WTC11 (cell line): Measurements from ENCODE around the gene DLL1. TPM values are rescaled to one million over a fixed set of nuclear protein-coding genes. Genes with fewer than 3 reads are reported as not detected.

Experiments used
- ATAC-seq: fragments of 200-7000 bp; cut with Tn5 transposase; 2 replicates; pipeline ENCODE4 v1.10.0; 2021; ENCODE audit warnings: mild to moderate bottlenecking, moderate library complexity
- CTCF ChIA-PET: fragments of 300-600 bp; sonication (Branson Sonifier 250); formaldehyde crosslinking; loops from one replicate; lab custom pipeline; 2021; ENCODE audit warnings: antibody characterized with exemption; lab: Charles Lee
- POLR2A ChIA-PET: fragments of 350-600 bp; sonication (Branson Sonifier 250); formaldehyde crosslinking; loops from one replicate; lab custom pipeline; 2021; ENCODE audit warnings: antibody characterized with exemption; lab: Charles Lee
- DNase-seq: peaks from one replicate; pipeline ENCODE4 v3.0.0; 2021; ENCODE audit warnings: low spot score
- H3K27ac Mint-ChIP-seq: 2 replicates; pipeline ENCODE4 v1.8.0; 2021; ENCODE audit warnings: mixed read lengths
- H3K27me3 Mint-ChIP-seq: 2 replicates; pipeline ENCODE4 v1.8.0; 2021; ENCODE audit warnings: low read depth, mild to moderate bottlenecking, moderate library complexity, mixed read lengths
- H3K36me3 Mint-ChIP-seq: 2 replicates; pipeline ENCODE4 v1.8.0; 2021; ENCODE audit warnings: mixed read lengths
- H3K4me1 Mint-ChIP-seq: 2 replicates; pipeline ENCODE4 v1.8.0; 2022; ENCODE audit warnings: mixed read lengths
- H3K4me3 Mint-ChIP-seq: 2 replicates; pipeline ENCODE4 v1.8.0; 2021; ENCODE audit warnings: mild to moderate bottlenecking, moderate library complexity, mixed read lengths
- H3K9me3 Mint-ChIP-seq: 2 replicates; pipeline ENCODE4 v1.8.0; 2021; ENCODE audit warnings: mixed read lengths
- ATF1 ChIP-seq: sonication (generic); formaldehyde crosslinking; IDR thresholded peaks from 2 replicates; pipeline ENCODE4 v1.8.1; 2023; ENCODE audit warnings: mild to moderate bottlenecking, moderate library complexity, missing genetic modification reagents
- CREB1 ChIP-seq: sonication (generic); formaldehyde crosslinking; IDR thresholded peaks from 2 replicates; pipeline ENCODE4 v1.8.0; 2023; ENCODE audit warnings: mild to moderate bottlenecking, missing genetic modification reagents
- EMX1 ChIP-seq: fragments of 250-450 bp; sonication (Bioruptor Pico); IDR thresholded peaks from 2 replicates; pipeline ENCODE4 v1.8.0; 2021; ENCODE audit warnings: mild to moderate bottlenecking
- ETV6 ChIP-seq: sonication (generic); formaldehyde crosslinking; IDR thresholded peaks from 2 replicates; pipeline ENCODE4 v1.8.1; 2022; ENCODE audit warnings: mild to moderate bottlenecking, missing genetic modification reagents
- FOXJ3 ChIP-seq: sonication (generic); formaldehyde crosslinking; IDR thresholded peaks from 2 replicates; pipeline ENCODE4 v1.9.0; 2021; ENCODE audit warnings: missing genetic modification reagents, mild to moderate bottlenecking, borderline replicate concordance
- FOXK1 ChIP-seq: sonication (generic); formaldehyde crosslinking; IDR thresholded peaks from 2 replicates; pipeline ENCODE4 v1.8.0; 2022; ENCODE audit warnings: mild to moderate bottlenecking, moderate library complexity, missing genetic modification reagents
- GABPB1 ChIP-seq: sonication (generic); formaldehyde crosslinking; IDR thresholded peaks from 2 replicates; pipeline ENCODE4 v1.8.1; 2023; ENCODE audit warnings: mild to moderate bottlenecking, missing genetic modification reagents
- HMGA2 ChIP-seq: fragments of 250-450 bp; sonication (Bioruptor Pico); IDR thresholded peaks from 2 replicates; pipeline ENCODE4 v1.4.0; 2021; ENCODE audit warnings: mild to moderate bottlenecking, moderate library complexity
- IRF2 ChIP-seq: sonication (generic); formaldehyde crosslinking; IDR thresholded peaks from 2 replicates; pipeline ENCODE4 v1.8.0; 2022; ENCODE audit warnings: low read depth, missing genetic modification reagents, borderline replicate concordance
- KAT7 ChIP-seq: sonication (generic); formaldehyde crosslinking; IDR thresholded peaks from 2 replicates; pipeline ENCODE4 v1.8.1; 2023; ENCODE audit warnings: missing genetic modification reagents, mild to moderate bottlenecking, borderline replicate concordance
- MXD4 ChIP-seq: fragments of 250-450 bp; sonication (Bioruptor Pico); IDR thresholded peaks from 2 replicates; pipeline ENCODE4 v1.8.0; 2021; ENCODE audit warnings: mild to moderate bottlenecking, moderate library complexity, borderline replicate concordance
- NFE2L1 ChIP-seq: sonication (generic); formaldehyde crosslinking; IDR thresholded peaks from 2 replicates; pipeline ENCODE4 v1.8.1; 2023; ENCODE audit warnings: missing genetic modification reagents
- NR3C1 ChIP-seq: sonication (generic); formaldehyde crosslinking; conservative IDR thresholded peaks from 2 replicates; pipeline ENCODE4 v1.8.1; 2023; ENCODE audit warnings: low read depth, mild to moderate bottlenecking, missing genetic modification reagents
- PRRX2 ChIP-seq: fragments of 250-450 bp; sonication (Bioruptor Pico); IDR thresholded peaks from 2 replicates; pipeline ENCODE4 v1.8.0; 2021; ENCODE audit warnings: mild to moderate bottlenecking
- RORB ChIP-seq: fragments of 250-450 bp; sonication (Bioruptor Pico); IDR thresholded peaks from 2 replicates; pipeline ENCODE4 v1.9.0; 2021; ENCODE audit warnings: mild to moderate bottlenecking
- SMAD3 ChIP-seq: sonication (generic); formaldehyde crosslinking; IDR thresholded peaks from 2 replicates; pipeline ENCODE4 v1.8.0; 2022; ENCODE audit warnings: missing genetic modification reagents, mild to moderate bottlenecking, borderline replicate concordance
- TEAD1 ChIP-seq: sonication (generic); formaldehyde crosslinking; IDR thresholded peaks from 2 replicates; pipeline ENCODE4 v1.8.0; 2022; ENCODE audit warnings: mild to moderate bottlenecking, missing genetic modification reagents
- TEAD4 ChIP-seq: sonication (generic); formaldehyde crosslinking; IDR thresholded peaks from 2 replicates; pipeline ENCODE4 v1.8.0; 2022; ENCODE audit warnings: mild to moderate bottlenecking, missing genetic modification reagents
- ZNF263 ChIP-seq: sonication (generic); formaldehyde crosslinking; IDR thresholded peaks from 2 replicates; pipeline ENCODE4 v1.8.1; 2022; ENCODE audit warnings: low read depth, mild to moderate bottlenecking, moderate library complexity, missing genetic modification reagents
- ZNF317 ChIP-seq: sonication (generic); formaldehyde crosslinking; IDR thresholded peaks from 2 replicates; pipeline ENCODE4 v1.8.1; 2023; ENCODE audit warnings: low read depth, mild to moderate bottlenecking, moderate library complexity, missing genetic modification reagents, borderline replicate concordance
- ZNF671 ChIP-seq: fragments of 250-450 bp; sonication (Bioruptor Pico); IDR thresholded peaks from 2 replicates; pipeline ENCODE4 v1.8.0; 2021; ENCODE audit warnings: mild to moderate bottlenecking
- total RNA-seq: library from RNA; stranded (reverse); gene quantifications from 3 replicates; pipeline ENCODE4 v1.2.3, GENCODE V29; 2021
- TF ChIP-seq, protein P1 (sequence below): sonication (generic); formaldehyde crosslinking; IDR thresholded peaks from 2 replicates; pipeline ENCODE4 v1.8.1; 2023; ENCODE audit warnings: mild to moderate bottlenecking, missing genetic modification reagents, borderline replicate concordance
- TF ChIP-seq, protein P2 (sequence below): fragments of 250-450 bp; sonication (Bioruptor Pico); IDR thresholded peaks from 2 replicates; pipeline ENCODE4 v2.1.2; 2022; ENCODE audit warnings: mild to moderate bottlenecking, moderate library complexity
- TF ChIP-seq, protein P3 (sequence below): sonication (generic); formaldehyde crosslinking; conservative IDR thresholded peaks from 2 replicates; pipeline ENCODE4 v1.8.1; 2022; ENCODE audit warnings: mild to moderate bottlenecking, missing genetic modification reagents
- TF ChIP-seq, protein P4 (sequence below): sonication (generic); formaldehyde crosslinking; IDR thresholded peaks from 2 replicates; pipeline ENCODE4 v1.8.1; 2023; ENCODE audit warnings: mild to moderate bottlenecking, missing genetic modification reagents
- TF ChIP-seq, protein P5 (sequence below): sonication (generic); formaldehyde crosslinking; IDR thresholded peaks from 2 replicates; pipeline ENCODE4 v1.8.1; 2022; ENCODE audit warnings: mild to moderate bottlenecking, moderate library complexity, missing genetic modification reagents
- TF ChIP-seq, protein P6 (sequence below): sonication (generic); formaldehyde crosslinking; IDR thresholded peaks from 2 replicates; pipeline ENCODE4 v1.8.0; 2022; ENCODE audit warnings: mild to moderate bottlenecking, missing genetic modification reagents
- TF ChIP-seq, protein P7 (sequence below): sonication (generic); formaldehyde crosslinking; IDR thresholded peaks from 2 replicates; pipeline ENCODE4 v1.8.1; 2023; ENCODE audit warnings: mild to moderate bottlenecking, missing genetic modification reagents, moderate library complexity

Gene DLL1
- total RNA-seq, 1 experiment from 2014 or later, result 25.3 TPM

DNA sequence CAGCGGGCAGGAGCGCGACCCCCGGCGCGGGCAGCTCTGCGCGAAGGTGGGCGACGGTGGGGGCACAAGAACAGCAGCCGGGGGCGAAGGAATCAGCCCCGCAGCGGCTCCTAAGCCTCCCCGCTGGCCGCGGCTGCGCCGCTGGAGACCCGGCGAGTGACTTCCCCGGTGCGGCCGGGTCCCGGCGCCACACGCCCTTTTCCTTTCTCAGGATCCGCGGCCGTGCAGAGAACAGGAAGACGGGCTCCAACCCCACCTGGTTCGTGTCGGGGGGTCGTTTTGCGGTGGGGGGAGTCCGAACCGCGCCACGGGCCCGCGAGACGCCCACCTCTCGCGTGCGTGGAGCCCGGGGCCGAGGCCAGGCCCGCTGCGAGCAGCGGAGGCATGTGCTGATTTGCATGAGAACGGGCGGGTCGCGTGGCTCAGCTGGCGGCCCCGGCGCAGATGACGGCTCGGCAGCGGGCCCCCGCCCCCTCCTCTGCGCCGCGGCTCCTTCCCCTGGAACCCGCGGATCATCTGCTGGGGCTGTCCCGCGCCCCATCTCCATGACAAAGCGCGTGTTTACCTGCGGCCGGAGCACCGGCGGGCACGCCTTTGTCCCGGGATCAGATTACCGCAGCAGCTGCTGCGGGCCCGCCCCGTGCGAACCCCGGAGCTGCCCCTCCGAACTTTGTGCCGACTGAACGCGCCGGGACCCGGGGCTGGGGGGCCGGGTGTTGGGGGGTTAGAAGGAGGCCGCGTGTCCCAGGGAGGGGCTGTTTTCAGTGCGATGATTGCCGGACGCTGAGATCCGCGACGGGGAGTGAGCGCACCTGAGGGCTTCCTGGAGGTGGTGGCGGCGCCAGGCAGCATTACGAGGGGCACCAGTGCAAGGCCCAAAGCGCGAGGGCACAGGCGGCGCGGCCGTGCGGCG, 4.9 kb upstream of the DLL1 start:
- Mint-ChIP-seq H3K4me3 (peak overlapping the region; percentile 62), H3K27me3 (peaks cover 84% of the 10 kb centered on the region), H3K4me1 (peaks cover 47% of the 10 kb centered on the region)
- no peak for TF ChIP-seq MXD4
- TF ChIP-seq, protein P1, sequence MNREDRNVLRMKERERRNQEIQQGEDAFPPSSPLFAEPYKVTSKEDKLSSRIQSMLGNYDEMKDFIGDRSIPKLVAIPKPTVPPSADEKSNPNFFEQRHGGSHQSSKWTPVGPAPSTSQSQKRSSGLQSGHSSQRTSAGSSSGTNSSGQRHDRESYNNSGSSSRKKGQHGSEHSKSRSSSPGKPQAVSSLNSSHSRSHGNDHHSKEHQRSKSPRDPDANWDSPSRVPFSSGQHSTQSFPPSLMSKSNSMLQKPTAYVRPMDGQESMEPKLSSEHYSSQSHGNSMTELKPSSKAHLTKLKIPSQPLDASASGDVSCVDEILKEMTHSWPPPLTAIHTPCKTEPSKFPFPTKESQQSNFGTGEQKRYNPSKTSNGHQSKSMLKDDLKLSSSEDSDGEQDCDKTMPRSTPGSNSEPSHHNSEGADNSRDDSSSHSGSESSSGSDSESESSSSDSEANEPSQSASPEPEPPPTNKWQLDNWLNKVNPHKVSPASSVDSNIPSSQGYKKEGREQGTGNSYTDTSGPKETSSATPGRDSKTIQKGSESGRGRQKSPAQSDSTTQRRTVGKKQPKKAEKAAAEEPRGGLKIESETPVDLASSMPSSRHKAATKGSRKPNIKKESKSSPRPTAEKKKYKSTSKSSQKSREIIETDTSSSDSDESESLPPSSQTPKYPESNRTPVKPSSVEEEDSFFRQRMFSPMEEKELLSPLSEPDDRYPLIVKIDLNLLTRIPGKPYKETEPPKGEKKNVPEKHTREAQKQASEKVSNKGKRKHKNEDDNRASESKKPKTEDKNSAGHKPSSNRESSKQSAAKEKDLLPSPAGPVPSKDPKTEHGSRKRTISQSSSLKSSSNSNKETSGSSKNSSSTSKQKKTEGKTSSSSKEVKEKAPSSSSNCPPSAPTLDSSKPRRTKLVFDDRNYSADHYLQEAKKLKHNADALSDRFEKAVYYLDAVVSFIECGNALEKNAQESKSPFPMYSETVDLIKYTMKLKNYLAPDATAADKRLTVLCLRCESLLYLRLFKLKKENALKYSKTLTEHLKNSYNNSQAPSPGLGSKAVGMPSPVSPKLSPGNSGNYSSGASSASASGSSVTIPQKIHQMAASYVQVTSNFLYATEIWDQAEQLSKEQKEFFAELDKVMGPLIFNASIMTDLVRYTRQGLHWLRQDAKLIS, result no peak
- TF ChIP-seq SMAD3 (CRISPR knock-in tag), result peak; percentile 66; the same call in 1 of the 2 replicates
- no peak for TF ChIP-seq RORB (CRISPR knock-in tag)
- TF ChIP-seq NFE2L1, result peak; percentile 81
- no peak for TF ChIP-seq HMGA2 (CRISPR knock-in tag)
- TF ChIP-seq FOXK1, result peak; percentile 99
- TF ChIP-seq ZNF671, result no peak
- TF ChIP-seq ZNF263 (CRISPR knock-in tag), result peak; percentile 45; the same call in 1 of the 2 replicates
- TF ChIP-seq, protein P2, sequence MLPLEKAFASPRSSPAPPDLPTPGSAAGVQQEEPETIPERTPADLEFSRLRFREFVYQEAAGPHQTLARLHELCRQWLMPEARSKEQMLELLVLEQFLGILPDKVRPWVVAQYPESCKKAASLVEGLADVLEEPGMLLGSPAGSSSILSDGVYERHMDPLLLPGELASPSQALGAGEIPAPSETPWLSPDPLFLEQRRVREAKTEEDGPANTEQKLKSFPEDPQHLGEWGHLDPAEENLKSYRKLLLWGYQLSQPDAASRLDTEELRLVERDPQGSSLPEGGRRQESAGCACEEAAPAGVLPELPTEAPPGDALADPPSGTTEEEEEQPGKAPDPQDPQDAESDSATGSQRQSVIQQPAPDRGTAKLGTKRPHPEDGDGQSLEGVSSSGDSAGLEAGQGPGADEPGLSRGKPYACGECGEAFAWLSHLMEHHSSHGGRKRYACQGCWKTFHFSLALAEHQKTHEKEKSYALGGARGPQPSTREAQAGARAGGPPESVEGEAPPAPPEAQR (CRISPR knock-in tag), result no peak
- TF ChIP-seq, protein P3, sequence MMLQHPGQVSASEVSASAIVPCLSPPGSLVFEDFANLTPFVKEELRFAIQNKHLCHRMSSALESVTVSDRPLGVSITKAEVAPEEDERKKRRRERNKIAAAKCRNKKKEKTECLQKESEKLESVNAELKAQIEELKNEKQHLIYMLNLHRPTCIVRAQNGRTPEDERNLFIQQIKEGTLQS, result no peak
- no peak for TF ChIP-seq NR3C1 (CRISPR knock-in tag)
- TF ChIP-seq FOXJ3 (CRISPR knock-in tag), result 0 out of 2 replicates have a peak, but pooled peaks have one; percentile 54
- no peak; the same call in 1 of the 2 replicates for TF ChIP-seq IRF2
- no peak for TF ChIP-seq KAT7 (CRISPR knock-in tag)
- TF ChIP-seq CREB1 (CRISPR knock-in tag), result no peak; the same call in 1 of the 2 replicates
- no peak for TF ChIP-seq PRRX2
- TF ChIP-seq, protein P4, sequence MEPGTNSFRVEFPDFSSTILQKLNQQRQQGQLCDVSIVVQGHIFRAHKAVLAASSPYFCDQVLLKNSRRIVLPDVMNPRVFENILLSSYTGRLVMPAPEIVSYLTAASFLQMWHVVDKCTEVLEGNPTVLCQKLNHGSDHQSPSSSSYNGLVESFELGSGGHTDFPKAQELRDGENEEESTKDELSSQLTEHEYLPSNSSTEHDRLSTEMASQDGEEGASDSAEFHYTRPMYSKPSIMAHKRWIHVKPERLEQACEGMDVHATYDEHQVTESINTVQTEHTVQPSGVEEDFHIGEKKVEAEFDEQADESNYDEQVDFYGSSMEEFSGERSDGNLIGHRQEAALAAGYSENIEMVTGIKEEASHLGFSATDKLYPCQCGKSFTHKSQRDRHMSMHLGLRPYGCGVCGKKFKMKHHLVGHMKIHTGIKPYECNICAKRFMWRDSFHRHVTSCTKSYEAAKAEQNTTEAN (CRISPR knock-in tag), result 0 out of 2 replicates have a peak, but pooled peaks have one; percentile 72
- TF ChIP-seq, protein P5, sequence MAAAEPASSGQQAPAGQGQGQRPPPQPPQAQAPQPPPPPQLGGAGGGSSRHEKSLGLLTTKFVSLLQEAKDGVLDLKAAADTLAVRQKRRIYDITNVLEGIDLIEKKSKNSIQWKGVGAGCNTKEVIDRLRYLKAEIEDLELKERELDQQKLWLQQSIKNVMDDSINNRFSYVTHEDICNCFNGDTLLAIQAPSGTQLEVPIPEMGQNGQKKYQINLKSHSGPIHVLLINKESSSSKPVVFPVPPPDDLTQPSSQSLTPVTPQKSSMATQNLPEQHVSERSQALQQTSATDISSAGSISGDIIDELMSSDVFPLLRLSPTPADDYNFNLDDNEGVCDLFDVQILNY (CRISPR knock-in tag), result peak; percentile 78
- no peak; the same call in 1 of the 2 replicates for TF ChIP-seq ZNF317 (CRISPR knock-in tag)
- no peak for TF ChIP-seq EMX1 (CRISPR knock-in tag)
- peak; percentile 70; the same call in 1 of the 2 replicates for TF ChIP-seq ETV6 (CRISPR knock-in tag)
- TF ChIP-seq, protein P6, sequence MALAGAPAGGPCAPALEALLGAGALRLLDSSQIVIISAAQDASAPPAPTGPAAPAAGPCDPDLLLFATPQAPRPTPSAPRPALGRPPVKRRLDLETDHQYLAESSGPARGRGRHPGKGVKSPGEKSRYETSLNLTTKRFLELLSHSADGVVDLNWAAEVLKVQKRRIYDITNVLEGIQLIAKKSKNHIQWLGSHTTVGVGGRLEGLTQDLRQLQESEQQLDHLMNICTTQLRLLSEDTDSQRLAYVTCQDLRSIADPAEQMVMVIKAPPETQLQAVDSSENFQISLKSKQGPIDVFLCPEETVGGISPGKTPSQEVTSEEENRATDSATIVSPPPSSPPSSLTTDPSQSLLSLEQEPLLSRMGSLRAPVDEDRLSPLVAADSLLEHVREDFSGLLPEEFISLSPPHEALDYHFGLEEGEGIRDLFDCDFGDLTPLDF (CRISPR knock-in tag), result no peak
- 0 out of 2 replicates have a peak, but pooled peaks have one; percentile 13 for TF ChIP-seq GABPB1 (CRISPR knock-in tag)
- peak; percentile 37; the same call in 1 of the 2 replicates for TF ChIP-seq TEAD4 (CRISPR knock-in tag)
- TF ChIP-seq TEAD1, result peak; percentile 16
- TF ChIP-seq ATF1 (CRISPR knock-in tag), result no peak
- TF ChIP-seq, protein P7, sequence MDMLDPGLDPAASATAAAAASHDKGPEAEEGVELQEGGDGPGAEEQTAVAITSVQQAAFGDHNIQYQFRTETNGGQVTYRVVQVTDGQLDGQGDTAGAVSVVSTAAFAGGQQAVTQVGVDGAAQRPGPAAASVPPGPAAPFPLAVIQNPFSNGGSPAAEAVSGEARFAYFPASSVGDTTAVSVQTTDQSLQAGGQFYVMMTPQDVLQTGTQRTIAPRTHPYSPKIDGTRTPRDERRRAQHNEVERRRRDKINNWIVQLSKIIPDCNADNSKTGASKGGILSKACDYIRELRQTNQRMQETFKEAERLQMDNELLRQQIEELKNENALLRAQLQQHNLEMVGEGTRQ (CRISPR knock-in tag), result peak; percentile 51; the same call in 1 of the 2 replicates

More for the DNA sequence above, 4.9 kb upstream of the DLL1 start:
- POLR2A ChIA-PET, result interaction anchor here (1.0 to 1.3 kb wide), 2 partner anchors 8 to 9 kb away, joined by 3 to 4 read pairs; no protein-coding TSS in a partner anchor
- DNase-seq, result peak; percentile 91
- Mint-ChIP-seq H3K36me3 (peaks cover 22% of the 10 kb centered on the region), H3K9me3 (peaks cover 21% of the 10 kb centered on the region), H3K27ac (peak overlapping the region; percentile 60; the same call in 1 of the 2 replicates)
- CTCF ChIA-PET, result interaction anchor here (0.8 to 1.0 kb wide), 2 partner anchors 108 to 221 kb away, joined by 3 read pairs; no protein-coding TSS in a partner anchor
- ATAC-seq, result peak; percentile 60
